Skeletal muscle satellite cell (primary cell): ENCODE measurements around the gene GRID1.

Experiments
- H3K27me3 ChIP-seq: 2 replicates; pipeline ENCODE4 v1.7.0; 2013; ENCODE audit warnings: low read length; ENCODE audit not compliant: control insufficient read depth, insufficient read depth
- H3K36me3 ChIP-seq: 2 replicates; pipeline ENCODE4 v1.7.0; 2013; ENCODE audit warnings: mild to moderate bottlenecking, control low read depth, low read length; ENCODE audit not compliant: insufficient read depth
- H3K4me1 ChIP-seq: 2 replicates; pipeline ENCODE4 v1.7.0; 2013; ENCODE audit warnings: low read length; ENCODE audit not compliant: control insufficient read depth, insufficient read depth
- H3K4me2 ChIP-seq: 2 replicates; pipeline ENCODE4 v1.7.0; 2013; ENCODE audit warnings: mild to moderate bottlenecking, low read length
- H3K4me3 ChIP-seq: 2 replicates; pipeline ENCODE4 v1.7.0; 2013; ENCODE audit warnings: low read length
- H3K9ac ChIP-seq: 2 replicates; pipeline ENCODE4 v1.7.0; 2013; ENCODE audit warnings: mild to moderate bottlenecking, low read depth, low read length, moderate library complexity
- H3K9me3 ChIP-seq: replicated peaks from 2 replicates; pipeline ENCODE4 v1.7.0; 2013; ENCODE audit warnings: mild to moderate bottlenecking, control low read depth, low read length

GRID1 gene

GRCh38 chr10:86329896-86330680 lies 36.5 kb downstream of the GRID1 start:
- Histone ChIP-seq H3K9ac (no peak overlapping the region), H3K27me3 (peaks cover 3% of the 10 kb centered on the region), H3K9me3 (no peaks in the 10 kb centered on the region), H3K4me3 (no peak overlapping the region), H3K4me2 (no peak overlapping the region), H3K4me1 (no peaks in the 10 kb centered on the region), H3K36me3 (no peaks in the 10 kb centered on the region)

- Histone ChIP-seq H3K36me3 (no peaks in the 10 kb centered on the region), H3K4me2 (no peak overlapping the region), H3K4me3 (no peak overlapping the region), H3K9me3 (no peaks in the 10 kb centered on the region), H3K9ac (no peak overlapping the region), H3K27me3 (no peaks in the 10 kb centered on the region), H3K4me1 (no peaks in the 10 kb centered on the region)
Observed at GRCh38 chr10:86329093-86329710, 37.4 kb downstream of the GRID1 start.

- no peaks in the 10 kb centered on the region for H3K9me3 ChIP-seq
- no peak overlapping the region for H3K9ac ChIP-seq
- no peak overlapping the region for H3K4me2 ChIP-seq
- H3K4me3 ChIP-seq, result no peak overlapping the region
- H3K36me3 ChIP-seq, result no peaks in the 10 kb centered on the region
- no peaks in the 10 kb centered on the region for H3K4me1 ChIP-seq
- H3K27me3 ChIP-seq, result no peaks in the 10 kb centered on the region
Observed at GRCh38 chr10:86327954-86328725, 38.5 kb downstream of the GRID1 start.

GRCh38 chr10:86325158-86325557 lies 41.4 kb downstream of the GRID1 start:
- H3K4me3 ChIP-seq, result no peak overlapping the region
- no peaks in the 10 kb centered on the region for H3K9me3 ChIP-seq
- H3K27me3 ChIP-seq, result peaks cover 5% of the 10 kb centered on the region
- H3K4me1 ChIP-seq, result no peaks in the 10 kb centered on the region
- H3K4me2 ChIP-seq, result no peak overlapping the region
- H3K9ac ChIP-seq, result no peak overlapping the region
- H3K36me3 ChIP-seq, result no peaks in the 10 kb centered on the region

- Histone ChIP-seq H3K4me1 (no peaks in the 10 kb centered on the region), H3K36me3 (no peaks in the 10 kb centered on the region), H3K27me3 (peaks cover 6% of the 10 kb centered on the region), H3K9ac (no peak overlapping the region), H3K4me3 (no peak overlapping the region), H3K4me2 (no peak overlapping the region), H3K9me3 (no peaks in the 10 kb centered on the region)
Observed at GRCh38 chr10:86321568-86321967, 45.0 kb downstream of the GRID1 start.

GRCh38 chr10:86319676-86320075 lies 46.9 kb downstream of the GRID1 start:
- H3K27me3 ChIP-seq, result peaks cover 6% of the 10 kb centered on the region

GRCh38 chr10:86317949-86318725 lies 48.5 kb downstream of the GRID1 start:
- Histone ChIP-seq H3K4me3 (no peak overlapping the region), H3K4me1 (no peaks in the 10 kb centered on the region), H3K9me3 (no peaks in the 10 kb centered on the region), H3K36me3 (no peaks in the 10 kb centered on the region), H3K4me2 (no peak overlapping the region), H3K9ac (no peak overlapping the region), H3K27me3 (peaks cover 6% of the 10 kb centered on the region)

More at GRCh38 chr10:86319676-86320075, 46.9 kb downstream of the GRID1 start:
- H3K4me1 ChIP-seq, result no peaks in the 10 kb centered on the region
- H3K4me2 ChIP-seq, result no peak overlapping the region
- no peaks in the 10 kb centered on the region for H3K9me3 ChIP-seq
- no peak overlapping the region for H3K9ac ChIP-seq
- no peaks in the 10 kb centered on the region for H3K36me3 ChIP-seq
- no peak overlapping the region for H3K4me3 ChIP-seq

- H3K4me1 ChIP-seq, result no peaks in the 10 kb centered on the region
- peaks cover 6% of the 10 kb centered on the region for H3K27me3 ChIP-seq
- H3K4me2 ChIP-seq, result no peak overlapping the region
- H3K9me3 ChIP-seq, result no peaks in the 10 kb centered on the region
- H3K4me3 ChIP-seq, result no peak overlapping the region
- no peak overlapping the region for H3K9ac ChIP-seq
- no peaks in the 10 kb centered on the region for H3K36me3 ChIP-seq
Observed at GRCh38 chr10:86316990-86317389, 49.6 kb downstream of the GRID1 start.

GRCh38 chr10:86316274-86316835 lies 50.2 kb downstream of the GRID1 start:
- no peak overlapping the region for H3K4me3 ChIP-seq
- peaks cover 2% of the 10 kb centered on the region for H3K27me3 ChIP-seq
- no peaks in the 10 kb centered on the region for H3K36me3 ChIP-seq
- H3K9ac ChIP-seq, result no peak overlapping the region
- H3K9me3 ChIP-seq, result no peaks in the 10 kb centered on the region
- no peak overlapping the region for H3K4me2 ChIP-seq
- H3K4me1 ChIP-seq, result no peaks in the 10 kb centered on the region

- no peaks in the 10 kb centered on the region for H3K4me1 ChIP-seq
- peaks cover 2% of the 10 kb centered on the region for H3K27me3 ChIP-seq
- no peak overlapping the region for H3K4me3 ChIP-seq
- H3K9me3 ChIP-seq, result no peaks in the 10 kb centered on the region
- no peaks in the 10 kb centered on the region for H3K36me3 ChIP-seq
- no peak overlapping the region for H3K4me2 ChIP-seq
- no peak overlapping the region for H3K9ac ChIP-seq
Observed at GRCh38 chr10:86315549-86315942, 51.0 kb downstream of the GRID1 start.
